Fibroblast of peridontal ligament (primary cell): ENCODE measurements around the gene EPHA2.

Experiments
- DNase-seq: peaks from one replicate; pipeline ENCODE4 v3.0.0-alpha.2; 2010; ENCODE audit errors: extremely low read depth

EPHA2 gene

DNA sequence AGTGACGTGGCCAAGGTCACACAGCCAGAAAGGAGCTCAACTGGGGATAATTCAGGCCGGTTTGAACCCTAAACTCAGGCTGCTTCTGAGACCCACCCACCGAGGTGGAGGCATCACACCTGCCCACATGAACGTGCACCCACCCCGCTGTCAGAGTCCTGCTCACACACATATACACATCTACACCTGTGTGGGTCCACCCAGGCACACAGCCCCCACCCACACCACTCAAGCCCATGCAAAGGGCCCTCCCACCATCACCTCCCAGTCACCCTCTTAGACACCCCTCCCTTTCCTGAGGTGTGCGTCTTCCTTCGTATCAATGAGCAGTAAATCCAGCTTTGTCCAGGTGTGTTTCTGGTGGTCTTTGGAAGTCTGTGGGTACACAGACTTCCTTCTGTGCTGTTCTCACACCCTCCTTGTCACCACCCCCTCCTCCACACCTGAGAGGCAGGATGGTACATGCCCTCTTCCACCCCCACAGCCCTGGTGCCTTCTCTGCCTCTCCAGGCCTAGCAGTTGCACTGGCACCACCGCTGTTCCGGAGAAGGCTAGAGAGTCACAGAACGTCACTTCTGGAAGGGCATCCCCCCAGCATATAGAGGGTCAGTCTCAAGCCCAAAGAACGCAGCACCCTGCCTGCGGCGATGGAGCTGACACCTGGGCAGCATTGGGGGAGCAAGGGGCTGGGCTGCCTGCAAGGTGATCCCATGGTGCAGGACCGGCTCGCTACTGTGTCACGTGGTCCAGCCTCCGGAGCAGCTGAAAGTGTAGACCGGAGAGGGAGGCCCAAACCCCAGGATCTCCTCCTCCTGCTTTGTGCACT lies 63.6 kb downstream of the EPHA2 start:
- no peak for DNase-seq

DNA sequence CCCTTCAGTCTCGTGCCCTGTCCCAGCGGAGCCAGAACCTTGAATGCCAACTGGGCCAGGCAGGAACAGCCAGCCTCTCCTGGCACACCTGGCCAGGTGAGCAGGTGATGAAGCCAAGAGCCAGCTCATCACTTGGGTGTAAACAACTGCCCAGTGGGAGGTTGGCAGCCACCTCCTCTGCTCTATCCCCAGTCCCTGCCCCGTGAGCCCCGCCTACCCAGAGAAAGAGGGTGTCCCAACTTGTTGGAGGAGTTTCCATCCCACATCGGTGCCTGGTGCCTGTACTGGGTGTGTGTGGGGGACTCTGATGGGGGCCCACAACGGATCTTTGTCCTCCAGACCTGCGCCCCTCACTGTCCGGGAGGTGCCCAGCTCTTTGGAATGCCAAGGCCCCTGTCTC lies 64.6 kb downstream of the EPHA2 start:
- DNase-seq: no peak

DNA sequence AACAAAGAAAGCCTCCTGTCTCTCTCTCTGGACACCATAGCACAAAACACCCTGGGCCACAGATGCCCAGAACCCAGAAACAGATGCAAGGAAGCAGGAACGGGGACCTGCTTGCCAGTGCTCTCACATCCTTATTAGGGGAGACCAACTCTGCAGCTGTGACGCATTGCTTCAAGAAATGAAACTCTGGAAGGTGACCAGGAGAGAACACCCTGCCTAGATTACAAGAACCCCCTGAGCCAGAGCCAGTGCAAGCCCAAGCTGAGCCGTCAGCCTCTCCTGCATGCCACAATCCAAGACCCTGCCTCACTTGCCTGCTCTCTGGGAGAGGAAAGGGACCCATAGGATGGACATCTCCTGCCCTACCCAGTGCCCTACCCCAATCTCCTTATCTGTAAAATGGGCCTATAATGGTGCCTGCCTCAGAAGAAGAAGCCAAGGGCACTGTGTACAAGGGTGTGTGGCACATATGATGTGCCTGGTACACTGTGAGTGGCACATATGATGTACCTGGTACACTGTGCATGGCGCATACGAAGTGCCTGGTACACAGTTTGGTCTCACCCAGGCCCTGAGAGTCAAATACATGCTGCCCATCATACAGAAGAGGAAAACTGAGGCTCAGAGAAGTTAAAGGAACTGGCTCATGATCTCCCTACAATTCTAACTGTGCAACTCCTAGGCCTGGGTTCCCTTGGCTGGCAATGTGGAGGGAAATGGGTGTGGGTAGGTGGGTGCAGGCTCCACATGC lies 65.6 kb downstream of the EPHA2 start:
- DNase-seq: no peak

GRCh38 chr1:16088996-16089395 lies 66.9 kb downstream of the EPHA2 start:
- no peak for DNase-seq

DNA sequence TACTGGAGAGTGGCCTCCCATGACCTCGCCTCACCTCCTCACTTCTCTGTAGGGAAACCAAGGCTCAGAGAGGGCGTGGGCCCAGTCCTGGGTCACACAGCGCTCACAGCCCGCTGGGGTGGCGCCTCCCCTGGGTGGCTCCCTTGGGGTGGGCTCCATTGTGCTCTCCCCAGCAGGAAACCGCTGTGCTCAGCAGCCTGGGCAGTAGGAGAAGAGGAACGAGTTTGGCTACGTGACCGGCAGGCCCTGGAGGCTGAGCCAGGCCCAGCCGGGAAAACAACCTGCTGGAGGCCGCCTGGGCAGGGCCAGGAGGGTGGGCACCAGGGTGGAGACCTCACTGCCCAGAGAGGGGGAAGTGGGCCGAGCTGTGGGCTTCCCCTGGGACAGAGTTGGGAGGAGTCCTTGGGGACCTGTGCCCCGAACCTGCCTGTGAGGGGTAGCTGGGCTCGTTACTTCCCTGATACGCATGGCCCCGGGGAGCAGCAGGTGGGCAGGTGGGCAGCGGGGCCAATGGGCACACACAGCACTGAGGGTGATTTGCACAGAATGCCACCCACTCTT lies 67.4 kb downstream of the EPHA2 start:
- DNase-seq: no peak

DNA sequence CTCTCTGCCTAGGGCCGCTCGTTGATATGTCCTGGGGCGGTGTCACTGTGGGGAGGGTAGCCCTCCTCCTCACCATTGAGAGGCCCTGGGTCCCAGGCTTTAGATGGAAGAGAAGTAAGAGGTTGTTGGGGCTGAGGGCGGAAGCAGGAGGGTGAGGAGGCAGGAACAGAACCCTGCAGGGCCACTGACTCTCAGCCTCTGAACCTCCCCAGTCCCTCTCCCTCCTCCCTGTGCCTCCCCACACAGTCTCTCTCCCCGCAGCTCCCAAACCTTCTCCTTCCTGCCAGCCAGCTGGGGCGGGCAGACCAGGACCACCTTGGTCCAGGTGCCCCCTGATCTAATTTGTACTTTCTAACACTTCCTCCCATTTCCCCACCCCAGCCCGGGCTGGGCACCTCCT lies 68.1 kb downstream of the EPHA2 start:
- DNase-seq: no peak

DNA sequence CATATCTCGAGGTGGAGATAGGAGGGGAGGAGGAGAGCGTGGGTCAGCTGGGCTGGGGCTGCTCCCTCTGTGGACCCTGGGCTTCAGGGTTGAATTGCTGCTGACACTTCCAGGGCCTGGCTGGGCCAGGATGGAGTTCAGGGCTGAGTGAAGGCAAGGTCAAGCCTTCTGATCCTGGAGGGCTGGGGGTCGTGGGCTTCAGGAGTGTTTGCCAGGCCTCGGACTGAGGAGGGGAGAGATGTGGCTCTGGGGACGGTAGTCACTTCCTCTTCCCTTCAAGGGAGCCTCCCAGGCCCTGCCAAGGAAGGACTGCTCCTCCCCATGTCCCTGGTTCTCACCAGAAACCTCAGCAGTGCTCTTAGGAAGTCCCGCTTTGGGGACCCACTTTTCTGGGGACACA lies 70.3 kb downstream of the EPHA2 start:
- DNase-seq: no peak

GRCh38 chr1:16083486-16083885 lies 72.4 kb downstream of the EPHA2 start:
- no peak for DNase-seq

GRCh38 chr1:16082283-16083038 lies 73.4 kb downstream of the EPHA2 start:
- peak; percentile 60 for DNase-seq

- DNase-seq: no peak
Measured at GRCh38 chr1:16081636-16082035, 74.2 kb downstream of the EPHA2 start.

DNA sequence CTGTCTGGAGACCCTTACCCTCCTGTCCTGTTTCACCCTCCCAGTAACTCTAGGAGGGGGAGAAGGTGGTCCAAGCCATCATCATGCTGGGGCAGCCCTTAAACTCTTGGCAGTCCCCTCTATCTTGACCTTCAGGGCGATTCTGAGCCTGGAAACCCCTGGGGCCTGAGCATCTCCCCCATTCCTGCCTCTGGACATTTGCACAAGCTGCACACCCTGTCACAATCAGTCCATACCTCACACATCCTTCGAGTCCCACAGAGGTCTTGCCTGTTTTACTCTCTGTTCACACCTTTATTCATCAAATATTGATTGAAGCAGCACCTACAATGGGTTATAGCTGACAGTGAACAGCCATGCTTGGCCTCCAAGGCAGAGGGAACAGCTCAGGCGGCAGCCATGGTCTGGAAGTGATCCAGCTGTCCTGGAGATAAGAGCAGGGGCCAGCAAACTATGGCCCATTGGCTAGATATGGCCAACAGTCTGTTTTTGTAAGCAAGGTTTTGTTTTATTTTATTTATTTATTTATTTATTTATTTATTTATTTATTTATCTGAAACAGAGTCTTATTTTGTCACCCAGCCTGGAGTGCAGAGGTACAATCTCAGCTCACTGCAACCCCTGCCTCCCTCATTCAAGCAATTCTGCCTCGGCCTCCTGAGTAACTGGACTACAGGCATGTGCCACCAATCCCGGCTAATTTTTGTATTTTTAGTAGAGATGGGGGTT lies 75.3 kb downstream of the EPHA2 start:
- no peak for DNase-seq

- peak; percentile 69 for DNase-seq
Measured at GRCh38 chr1:16078925-16079656, 76.8 kb downstream of the EPHA2 start.

GRCh38 chr1:16077406-16078245 lies 78.2 kb downstream of the EPHA2 start:
- peak; percentile 16 for DNase-seq

DNA sequence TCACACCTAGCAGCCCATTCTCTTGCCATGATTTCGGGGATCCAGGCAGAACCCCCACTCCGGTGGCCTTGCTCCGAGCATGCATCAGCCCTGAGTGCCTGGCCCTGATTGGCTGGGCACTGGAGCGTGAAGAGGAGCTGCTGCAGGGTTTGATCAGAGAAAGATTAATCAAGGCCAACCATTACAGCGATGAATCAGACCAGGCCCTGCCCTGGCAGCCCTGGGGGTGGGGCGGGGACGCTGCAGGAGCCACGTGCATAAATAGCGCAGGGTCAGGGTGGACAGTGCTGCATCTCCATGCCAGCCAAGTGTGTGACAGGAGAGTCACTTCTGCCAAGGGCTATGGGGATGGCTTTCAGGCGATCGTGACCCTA lies 79.0 kb downstream of the EPHA2 start:
- peak; percentile 63 for DNase-seq

- DNase-seq: peak; percentile 93
Measured at GRCh38 chr1:16076031-16076864, 79.6 kb downstream of the EPHA2 start.

DNA sequence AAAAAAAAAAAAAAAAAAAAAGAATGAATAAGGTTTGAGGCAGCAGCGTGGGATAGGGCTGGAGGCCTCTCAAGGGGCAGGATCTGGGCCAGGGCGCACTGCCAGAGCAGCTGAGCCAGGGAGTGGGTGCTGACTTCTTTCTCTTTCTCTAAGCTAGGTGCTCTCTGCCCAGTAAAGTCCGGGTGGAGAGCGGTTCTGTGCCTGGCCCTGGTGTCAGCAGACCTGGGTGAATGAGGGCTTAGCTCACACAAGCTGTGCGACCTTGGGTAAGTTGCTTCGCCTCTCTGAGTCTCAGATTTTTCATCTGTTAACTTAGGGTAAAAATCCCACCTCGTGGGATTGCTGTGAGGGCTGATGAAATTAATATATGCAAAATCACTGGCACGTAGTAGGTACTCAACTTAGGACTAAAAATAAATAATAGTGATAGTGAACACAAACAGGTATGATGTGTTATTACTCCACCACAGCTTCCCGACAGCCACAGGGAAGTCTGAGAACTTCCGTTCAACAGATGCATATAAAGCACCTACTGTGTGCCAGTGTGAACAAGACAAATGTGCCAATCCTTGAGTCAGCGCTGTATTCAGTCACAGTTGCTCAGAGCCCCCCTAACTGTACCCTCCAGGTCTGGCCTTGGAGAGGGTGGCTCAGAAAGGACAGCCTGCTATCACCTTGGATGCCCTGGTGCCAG lies 80.4 kb downstream of the EPHA2 start:
- peak; percentile 71 for DNase-seq
